GM12865 (cell line): ENCODE measurements around the gene TMC1.

ENCODE experiments used
- DNase-seq: peaks from one replicate; pipeline ENCODE4 v3.0.0; 2010; ENCODE audit warnings: low read depth
- H3K4me3 ChIP-seq: 2 replicates; pipeline ENCODE4 v1.5.1; 2011; ENCODE audit warnings: mild to moderate bottlenecking, low read depth, low read length, control low read depth
- TF ChIP-seq, protein P1 (sequence below): IDR thresholded peaks from 2 replicates; pipeline ENCODE4 v1.5.1; 2011; ENCODE audit warnings: low read length, control low read depth, low read depth, inconsistent platforms; ENCODE audit not compliant: insufficient read depth; ENCODE audit errors: missing control alignments

TMC1 gene

DNA sequence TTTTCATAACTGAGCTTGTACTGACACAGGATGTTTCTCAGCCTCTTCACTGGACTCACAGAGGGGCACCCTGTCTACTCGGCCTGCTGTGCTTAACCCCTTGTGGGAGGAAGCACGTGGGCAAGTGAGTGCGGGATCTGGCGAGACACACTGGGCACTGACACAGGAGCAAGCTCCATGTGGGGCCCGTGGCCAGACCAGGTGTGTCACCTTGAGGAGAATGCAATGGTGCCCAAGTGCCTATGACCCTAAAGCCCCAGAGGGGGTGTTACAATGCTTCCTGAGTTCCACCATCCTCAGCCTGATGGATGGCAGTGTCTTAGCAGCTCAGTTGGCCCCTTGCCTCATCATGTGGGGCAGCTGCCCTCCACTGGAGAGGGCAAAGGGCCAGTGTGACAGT, 302.6 kb downstream of the TMC1 start:
- no peak for DNase-seq
- TF ChIP-seq, protein P1, sequence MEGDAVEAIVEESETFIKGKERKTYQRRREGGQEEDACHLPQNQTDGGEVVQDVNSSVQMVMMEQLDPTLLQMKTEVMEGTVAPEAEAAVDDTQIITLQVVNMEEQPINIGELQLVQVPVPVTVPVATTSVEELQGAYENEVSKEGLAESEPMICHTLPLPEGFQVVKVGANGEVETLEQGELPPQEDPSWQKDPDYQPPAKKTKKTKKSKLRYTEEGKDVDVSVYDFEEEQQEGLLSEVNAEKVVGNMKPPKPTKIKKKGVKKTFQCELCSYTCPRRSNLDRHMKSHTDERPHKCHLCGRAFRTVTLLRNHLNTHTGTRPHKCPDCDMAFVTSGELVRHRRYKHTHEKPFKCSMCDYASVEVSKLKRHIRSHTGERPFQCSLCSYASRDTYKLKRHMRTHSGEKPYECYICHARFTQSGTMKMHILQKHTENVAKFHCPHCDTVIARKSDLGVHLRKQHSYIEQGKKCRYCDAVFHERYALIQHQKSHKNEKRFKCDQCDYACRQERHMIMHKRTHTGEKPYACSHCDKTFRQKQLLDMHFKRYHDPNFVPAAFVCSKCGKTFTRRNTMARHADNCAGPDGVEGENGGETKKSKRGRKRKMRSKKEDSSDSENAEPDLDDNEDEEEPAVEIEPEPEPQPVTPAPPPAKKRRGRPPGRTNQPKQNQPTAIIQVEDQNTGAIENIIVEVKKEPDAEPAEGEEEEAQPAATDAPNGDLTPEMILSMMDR = no peak
- H3K4me3 ChIP-seq = no peak overlapping the region

GRCh38 chr9:72826996-72827949, 305.9 kb downstream of the TMC1 start:
- no peak for DNase-seq
- H3K4me3 ChIP-seq = no peak overlapping the region
- TF ChIP-seq, protein P1 = no peak

DNA sequence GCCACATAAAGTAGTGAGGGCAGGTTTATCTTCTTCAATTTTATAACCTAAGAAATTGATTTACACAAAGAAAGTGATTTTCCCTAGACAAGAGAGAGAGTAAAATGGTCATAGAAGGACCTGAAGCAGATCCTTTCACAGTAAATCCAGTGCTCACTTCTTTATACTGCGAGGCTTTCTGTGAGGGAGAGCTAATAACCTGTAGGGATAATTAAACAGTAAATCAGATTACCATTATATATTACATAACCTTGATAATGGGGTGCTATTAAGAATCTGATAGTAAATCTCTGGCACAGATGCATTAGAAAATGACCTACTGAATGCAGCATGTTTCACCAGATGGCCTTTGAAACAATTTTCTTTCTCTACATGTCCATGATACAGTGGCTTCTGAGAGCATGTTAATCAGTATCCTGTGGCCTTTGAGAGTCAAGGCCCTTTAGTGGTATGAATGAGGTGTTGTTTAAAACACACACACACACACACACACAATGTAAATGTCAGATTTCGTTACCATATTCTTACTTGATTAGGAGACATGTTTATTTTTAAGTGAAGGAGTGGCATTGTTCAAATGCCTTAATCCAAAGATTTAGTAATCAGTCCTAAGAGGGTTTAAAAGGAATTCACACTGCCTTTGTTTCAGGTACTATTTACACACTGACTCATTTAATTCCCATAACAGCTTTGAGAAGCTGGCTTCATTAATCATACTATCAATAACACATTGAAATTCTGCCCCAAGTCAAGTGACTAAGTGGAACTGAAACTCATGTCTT, 306.7 kb downstream of the TMC1 start:
- no peak overlapping the region for H3K4me3 ChIP-seq
- TF ChIP-seq, protein P1 = no peak
- DNase-seq = no peak

DNA sequence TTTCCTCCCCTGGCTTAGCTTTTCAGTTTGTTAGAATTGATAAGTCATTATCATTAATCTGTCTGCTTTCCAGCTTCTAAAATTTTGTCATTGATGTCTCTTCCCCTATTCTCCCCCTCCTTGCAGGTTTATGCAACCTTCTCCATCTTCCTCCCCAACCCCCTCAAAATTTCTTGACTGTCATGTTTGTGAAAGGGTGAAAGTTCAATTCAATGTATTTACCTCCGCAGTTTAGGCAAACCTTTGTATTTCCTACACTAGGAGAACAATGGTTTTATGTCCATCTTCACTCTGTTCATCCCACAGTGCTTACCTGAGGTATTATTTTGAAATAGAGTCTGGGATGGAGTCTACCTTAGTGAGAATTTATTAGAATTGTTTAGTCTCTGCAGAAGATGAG, 313.6 kb downstream of the TMC1 start:
- TF ChIP-seq, protein P1 = no peak
- no peak overlapping the region for H3K4me3 ChIP-seq
- no peak for DNase-seq

- no peak overlapping the region for H3K4me3 ChIP-seq
- TF ChIP-seq, protein P1 = no peak
- DNase-seq = no peak
Measured at GRCh38 chr9:72836790-72837189, 315.4 kb downstream of the TMC1 start.

DNA sequence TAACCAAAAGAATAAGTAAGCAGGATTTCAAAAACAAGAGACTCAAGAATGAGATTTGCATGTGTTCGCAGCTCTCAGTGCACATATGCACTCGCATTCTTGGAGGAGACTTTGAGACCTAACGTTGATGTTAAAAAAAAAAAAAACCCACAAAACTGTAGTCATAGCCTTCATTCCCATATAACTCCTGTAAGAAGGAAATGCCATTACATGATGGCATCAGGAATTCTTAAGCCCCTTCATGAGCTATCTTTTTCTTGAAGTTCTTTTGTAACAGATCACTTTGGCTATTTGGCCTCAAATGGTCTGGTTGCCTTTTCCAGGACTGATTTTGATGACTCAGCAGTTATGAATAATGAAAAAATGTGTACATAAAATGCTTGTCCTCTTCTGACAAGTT, 317.7 kb downstream of the TMC1 start:
- DNase-seq = no peak
- TF ChIP-seq, protein P1 = no peak

More for the DNA sequence above, 317.7 kb downstream of the TMC1 start:
- no peak overlapping the region for H3K4me3 ChIP-seq
